Measurements from ENCODE around the gene CBX4.

- no peak for TF ChIP-seq CTCF (IDR thresholded peaks at IDR 0.05)
- no peak for TF ChIP-seq POLR2A (IDR thresholded peaks at IDR 0.05)
These were observed 42.8 kb downstream of the CBX4 start for GRCh38 chr17:79796444-79796762.

All from thyroid gland (tissue), 4 donors.